Right renal pelvis (tissue), 4 donors: ENCODE results near the gene CD59. TPM values are rescaled to one million over a fixed set of nuclear protein-coding genes. Genes with fewer than 3 reads are reported as not detected.

ENCODE experiments used
- DNase-seq, 4 donors: peaks; one replicate each; pipeline ENCODE4 v3.0.0-alpha.2; 2013; ENCODE audit warnings: low read depth in 4 of 4, low spot score in 3 of 4, missing footprints in 1 of 4
- polyA plus RNA-seq, 4 donors: library from polyadenylated mRNA; unstranded; fragments of 120-200 nt; gene quantifications; one replicate each; pipeline ENCODE4 v1.2.1, GENCODE V29; 2013; ENCODE audit not compliant: insufficient read length in 4 of 4

The CD59 gene, protein sequence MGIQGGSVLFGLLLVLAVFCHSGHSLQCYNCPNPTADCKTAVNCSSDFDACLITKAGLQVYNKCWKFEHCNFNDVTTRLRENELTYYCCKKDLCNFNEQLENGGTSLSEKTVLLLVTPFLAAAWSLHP
- 100 to 1,000 TPM; 254 to 300 (median 267) TPM for polyA plus RNA-seq

DNA sequence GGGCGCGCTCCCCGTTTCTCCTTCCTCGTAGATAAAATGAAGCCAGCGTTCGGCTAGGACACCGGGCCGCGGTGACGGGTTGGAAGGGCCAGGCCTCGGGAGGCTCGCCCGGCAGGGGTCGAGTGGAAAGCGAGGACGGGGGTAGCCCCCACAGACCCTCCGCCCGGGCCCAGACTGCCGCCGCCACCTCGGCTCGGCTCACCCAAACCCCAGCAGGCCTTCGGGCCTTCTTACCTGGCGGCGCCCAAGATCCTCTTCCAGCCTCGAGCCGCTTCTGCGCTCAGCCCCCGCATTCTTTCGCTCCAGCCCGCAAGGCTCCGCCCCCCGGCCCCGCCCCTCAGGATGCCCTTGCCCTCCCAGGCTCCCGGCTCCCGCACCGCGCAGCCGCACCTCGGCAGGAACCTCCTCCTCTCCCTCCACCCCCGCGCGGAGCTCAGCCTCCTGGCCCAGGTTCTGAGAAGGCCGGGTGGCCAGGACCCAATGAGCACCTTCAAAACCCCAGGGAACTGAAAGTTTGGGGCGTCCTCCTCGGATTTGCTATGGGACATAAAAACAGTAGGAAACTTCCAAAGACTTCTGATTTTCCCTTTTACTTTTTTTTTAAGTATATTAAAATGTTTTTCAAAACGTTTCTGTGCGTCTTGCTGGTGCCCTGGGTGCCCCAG, at the start of gene CD59:
Gene CD59 (minus strand): TSS at position 276 of the 665 bp plus-strand sequence. CDS start 13,978 bp downstream, outside the sequence.
- DNase-seq: peak; percentile 83 to 86 (median 85)

DNA sequence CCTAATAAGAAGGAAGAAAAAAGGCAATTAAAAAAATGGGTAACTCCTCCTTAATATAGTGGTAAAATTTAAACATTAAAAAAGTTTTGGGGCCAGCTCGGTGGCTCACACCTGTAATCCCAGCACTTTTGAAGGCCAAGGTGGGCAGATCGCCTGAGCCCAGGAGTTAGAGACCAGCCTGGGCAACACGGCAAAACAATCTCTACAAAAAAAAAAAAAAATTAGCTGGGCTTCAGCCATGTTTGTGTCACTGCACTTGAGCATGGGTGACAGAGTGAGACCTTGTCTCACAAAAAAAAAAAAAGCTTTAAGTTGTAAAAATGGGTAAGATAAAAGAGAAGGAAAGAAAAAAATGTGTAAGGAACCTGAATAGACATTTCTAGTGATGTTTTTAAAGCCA, 49.4 kb upstream of the CD59 start:
- DNase-seq: no peak

DNA sequence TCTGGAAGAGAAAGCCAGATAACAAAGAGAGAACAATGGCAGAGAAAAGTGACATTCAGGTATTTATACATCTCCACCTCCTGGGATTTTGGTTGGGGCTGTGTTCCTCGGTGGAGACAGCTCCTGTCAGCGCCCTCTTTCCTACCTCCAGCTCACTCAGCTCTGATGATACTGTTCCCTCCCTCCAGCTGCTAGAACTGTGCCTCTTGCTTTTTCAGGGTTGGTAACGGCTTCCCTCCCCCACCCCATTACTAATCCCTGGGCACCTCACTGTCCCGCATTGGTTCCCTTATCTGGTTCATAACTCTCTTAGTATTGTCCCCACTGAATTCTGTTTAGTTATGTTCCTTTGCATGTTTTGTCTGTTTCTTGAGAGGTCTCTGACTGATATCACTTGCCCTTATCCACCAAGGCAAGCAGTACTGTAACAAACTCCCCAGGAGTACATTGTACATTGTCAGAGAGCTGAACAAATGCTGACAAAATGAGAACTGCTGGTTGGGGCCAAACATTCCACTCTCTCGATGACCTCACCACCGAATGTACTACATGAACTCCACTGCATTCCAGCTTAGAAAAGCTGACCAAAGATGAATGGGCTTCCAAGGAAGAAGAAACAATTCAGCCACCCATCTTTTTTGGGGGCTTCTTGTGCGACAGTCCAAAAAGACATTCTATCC, 43.8 kb upstream of the CD59 start:
- DNase-seq: no peak

DNA sequence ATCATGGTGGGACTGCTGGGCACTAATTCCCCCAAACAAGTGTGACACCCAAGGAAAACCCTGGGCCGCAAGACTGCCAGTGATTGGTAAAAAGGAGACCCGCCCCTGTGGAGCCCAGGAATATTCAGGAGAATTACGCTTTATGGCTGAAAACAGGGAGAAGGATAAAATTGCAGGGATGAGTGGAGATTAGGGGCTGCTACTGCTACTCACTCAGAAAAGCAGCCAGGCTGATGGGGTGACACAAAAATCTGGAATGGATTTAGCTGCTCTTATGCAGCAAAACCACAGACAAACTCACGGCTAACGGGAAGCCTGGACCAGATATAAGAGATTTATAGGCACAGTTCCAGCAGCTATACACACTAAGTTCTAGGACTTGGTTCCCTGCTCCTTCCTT, 42.5 kb upstream of the CD59 start:
- DNase-seq: no peak

DNA sequence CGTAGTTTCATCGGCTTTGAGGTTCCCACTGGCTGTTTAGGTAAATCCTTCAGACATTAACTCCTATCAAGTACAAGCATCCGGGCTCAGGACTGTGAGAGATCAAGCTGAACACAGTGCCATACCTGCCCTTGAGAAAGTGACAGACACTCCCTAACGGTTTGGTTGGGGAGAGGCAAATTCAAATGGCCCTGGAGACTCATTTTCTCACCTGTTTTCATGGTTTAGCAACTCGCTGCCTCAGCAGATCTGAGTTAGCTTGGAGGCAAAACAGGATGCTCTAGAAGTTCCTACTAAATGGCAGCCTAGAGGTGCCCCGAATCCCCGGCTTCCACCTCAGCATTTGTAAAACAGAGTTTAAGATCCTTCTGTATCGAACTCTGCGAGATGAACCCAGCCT, 41.7 kb upstream of the CD59 start:
- DNase-seq: no peak

DNA sequence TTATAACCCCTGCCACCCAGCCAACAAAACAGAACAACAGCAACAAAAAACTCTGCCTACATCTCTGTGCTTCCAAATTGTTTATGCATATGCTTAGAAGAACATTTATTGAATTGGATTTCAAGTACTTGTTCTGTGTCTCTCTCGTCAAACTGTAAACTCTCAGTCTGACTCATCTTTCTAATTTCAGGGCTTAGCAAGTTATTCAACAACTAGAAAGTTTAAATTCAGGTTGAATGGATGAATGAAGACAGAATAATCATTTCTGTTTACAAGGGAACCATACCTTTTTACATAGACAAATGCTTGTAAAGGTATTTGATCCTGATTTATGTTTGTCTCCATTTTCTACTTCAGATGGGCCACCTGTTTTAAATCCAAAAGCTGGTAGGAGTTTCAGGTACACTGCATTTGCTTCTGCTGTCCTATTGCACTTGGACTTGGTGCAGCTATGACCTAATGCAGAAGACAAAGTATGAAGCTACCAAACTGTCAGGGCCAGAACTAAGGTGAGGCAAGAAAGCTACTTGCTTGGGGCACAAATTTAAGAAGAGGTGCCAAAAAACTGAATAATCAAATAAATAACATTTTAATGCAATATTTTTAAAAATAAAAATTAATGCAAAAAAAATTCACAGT, 39.7 kb upstream of the CD59 start:
- DNase-seq: no peak

DNA sequence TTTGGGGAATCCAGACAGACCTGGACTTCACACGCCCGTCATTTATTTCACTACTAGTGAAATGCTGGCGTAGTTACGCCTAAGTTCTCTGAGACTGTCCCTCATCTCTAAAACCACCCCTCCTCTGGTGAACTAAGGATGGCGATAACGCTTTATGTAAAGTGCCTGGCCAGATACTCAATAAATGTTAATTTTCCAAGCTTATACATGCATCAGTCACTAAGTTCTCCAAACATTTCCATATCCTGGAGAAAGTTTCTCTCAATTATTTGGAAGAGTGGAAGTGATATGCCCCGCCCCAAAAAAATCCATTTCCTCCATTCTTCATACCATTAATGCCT, 39.2 kb upstream of the CD59 start:
- no peak for DNase-seq

DNA sequence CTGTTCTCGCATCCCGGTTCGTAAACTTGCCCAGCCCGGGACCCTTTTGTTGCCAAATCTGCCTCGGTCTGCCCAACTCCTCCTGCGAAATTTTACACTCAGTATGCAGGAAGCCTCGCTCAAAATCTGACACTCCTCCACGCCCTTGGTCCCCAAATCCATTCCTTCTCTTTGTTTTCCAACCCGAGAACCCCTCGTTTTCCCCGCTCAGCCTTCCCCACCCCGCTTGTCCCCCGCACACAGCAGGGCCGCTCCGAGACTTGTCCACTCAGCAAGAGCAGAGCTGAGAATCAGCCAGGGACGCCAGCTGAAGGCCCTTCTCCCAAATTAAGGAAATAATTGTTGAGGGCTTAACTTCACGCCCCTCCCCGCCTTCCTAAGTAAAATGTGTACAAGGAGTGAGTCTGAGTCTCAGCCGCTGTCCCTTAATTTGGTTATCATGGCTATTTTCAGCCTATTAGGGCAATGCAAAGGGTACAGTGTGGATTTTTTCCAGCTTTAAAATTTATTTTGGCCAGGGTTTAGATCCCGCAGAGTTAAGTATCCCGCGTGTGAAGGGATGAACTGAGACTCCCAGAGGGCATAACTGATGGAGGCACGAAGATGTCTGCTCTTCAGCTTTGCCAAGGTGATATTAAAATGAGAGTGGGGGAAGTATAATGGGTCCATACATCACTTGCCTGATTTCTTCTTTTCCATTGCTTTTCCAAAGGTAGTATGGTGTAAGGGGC, 38.7 kb upstream of the CD59 start:
- DNase-seq: peak in 1 of 4 donors; percentile 23

DNA sequence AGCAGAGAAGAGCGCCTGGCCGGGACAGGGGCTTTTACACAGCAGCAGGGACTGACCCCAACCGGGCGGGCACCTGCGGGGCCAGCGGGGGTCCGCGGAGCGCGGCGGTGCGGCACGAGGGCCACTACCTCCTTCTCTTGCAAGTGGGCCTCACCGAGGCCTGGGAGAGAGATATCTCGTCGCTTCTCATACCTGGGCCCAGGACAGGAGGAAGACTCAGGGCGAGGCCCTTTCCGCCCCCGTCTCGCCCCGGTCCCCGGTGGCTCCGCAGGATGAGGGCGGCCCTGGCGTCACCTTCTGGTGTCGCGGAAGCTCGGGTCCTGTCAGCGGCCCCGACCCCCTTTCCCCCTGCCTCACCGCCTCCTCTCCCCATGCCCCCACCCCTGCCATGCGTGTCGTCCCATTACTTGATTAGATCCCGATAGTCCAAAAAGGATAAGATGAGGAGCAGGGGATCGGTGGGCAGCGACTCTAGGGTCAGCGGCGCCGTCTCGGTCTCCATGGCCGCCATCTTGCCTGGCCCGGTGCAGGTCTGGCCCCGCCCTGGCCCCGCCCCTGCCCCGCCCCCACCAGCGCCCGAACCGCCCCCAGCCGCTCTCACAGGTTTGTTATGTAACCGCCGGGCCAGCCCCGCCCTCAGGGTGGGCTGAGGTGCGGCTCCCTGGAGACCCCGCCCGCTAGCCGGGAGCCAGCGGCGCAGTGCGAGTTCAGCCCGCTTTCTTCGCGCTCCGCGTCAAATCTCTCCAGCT, 37.9 kb upstream of the CD59 start, which contains the start of gene FBXO3:
Gene FBXO3 (minus strand): TSS at position 534 of the 749 bp plus-strand sequence. CDS start 23 bp downstream, at position 511.
- peak; percentile 74 to 82 (median 78) for DNase-seq

DNA sequence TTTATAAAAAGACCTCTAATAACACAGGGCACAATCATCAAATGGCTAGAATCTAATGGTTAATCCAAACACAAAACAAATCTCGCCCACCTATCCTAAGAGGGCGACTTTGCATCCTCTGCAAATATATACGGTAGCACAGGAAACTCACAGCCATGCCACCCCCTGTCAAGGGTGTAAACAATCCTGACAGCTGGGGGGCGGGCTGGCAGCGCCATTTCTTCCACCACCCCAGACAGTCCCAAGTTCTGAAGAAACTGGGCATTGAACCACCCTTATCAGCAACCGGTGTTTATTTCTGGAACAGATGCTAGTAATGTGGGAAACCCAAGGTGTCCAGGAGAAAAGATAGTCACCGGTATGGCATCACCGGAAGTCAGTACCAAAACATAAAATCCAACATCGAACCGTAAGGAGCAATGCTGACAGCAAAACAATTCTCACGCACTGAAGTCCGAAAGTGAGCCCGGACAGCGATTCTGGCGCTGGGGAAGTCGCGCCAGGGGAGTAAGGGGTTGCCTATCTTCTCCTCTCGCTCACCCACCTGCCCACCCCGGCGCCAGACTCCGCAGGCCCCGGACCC, 37.3 kb upstream of the CD59 start:
- DNase-seq: peak in 1 of 4 donors; percentile 14

DNA sequence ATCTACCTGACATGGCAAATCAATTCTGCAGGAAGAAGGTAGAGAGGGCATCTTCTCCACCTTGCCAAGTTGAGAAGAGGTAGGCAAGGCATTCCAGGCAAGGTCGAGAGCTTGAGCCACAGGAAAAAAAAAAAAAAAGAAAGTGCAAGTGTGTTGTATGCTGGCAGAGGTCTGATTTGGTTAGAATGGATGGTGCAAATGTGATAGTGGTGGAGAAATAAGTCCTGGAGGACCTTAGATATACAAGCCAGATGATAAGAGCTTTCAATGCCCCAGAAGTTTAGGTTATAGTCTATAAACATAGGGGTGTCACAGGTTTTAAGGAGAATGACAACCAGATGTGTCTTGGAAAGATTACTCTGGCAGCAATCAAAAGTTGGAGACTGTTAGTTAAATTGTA, 36.6 kb upstream of the CD59 start:
- DNase-seq: no peak

DNA sequence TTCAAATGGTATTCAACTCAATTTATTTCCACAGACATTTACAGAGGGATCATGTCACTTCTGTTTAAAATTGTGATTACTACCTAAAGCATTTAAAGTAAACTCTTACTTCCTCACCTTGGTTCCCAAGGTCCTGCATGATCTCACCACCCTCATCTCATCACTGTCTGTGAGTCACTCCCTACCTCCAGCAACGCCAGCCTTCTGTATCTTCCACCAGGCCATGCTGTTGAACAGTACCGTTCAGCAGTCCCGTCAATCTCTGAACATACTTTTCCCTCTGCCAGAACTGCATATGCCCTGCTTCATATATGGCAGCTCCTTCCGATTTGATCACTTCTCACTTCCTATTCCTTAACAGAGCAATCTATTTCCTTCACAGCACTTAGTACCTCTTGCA, 36.1 kb upstream of the CD59 start:
- no peak for DNase-seq

DNA sequence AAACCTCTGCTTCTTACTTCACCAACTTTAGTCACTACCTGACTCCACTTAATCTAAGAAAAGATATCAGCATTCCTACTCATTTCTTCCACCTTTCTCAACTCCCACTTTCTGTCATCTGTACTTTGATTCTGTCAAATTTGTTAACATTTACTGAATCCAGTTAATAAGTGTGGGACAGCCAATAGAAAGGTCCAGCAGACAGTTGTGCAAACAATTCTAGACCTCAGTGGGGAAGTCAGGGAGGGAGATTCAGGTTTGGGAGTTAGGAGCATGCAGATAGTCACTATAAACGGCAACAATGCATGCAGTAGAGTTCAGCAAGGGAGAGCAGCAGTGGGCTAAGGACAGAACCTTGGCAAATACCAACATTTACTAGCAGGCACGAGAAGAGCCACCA, 34.0 kb upstream of the CD59 start:
- no peak for DNase-seq

DNA sequence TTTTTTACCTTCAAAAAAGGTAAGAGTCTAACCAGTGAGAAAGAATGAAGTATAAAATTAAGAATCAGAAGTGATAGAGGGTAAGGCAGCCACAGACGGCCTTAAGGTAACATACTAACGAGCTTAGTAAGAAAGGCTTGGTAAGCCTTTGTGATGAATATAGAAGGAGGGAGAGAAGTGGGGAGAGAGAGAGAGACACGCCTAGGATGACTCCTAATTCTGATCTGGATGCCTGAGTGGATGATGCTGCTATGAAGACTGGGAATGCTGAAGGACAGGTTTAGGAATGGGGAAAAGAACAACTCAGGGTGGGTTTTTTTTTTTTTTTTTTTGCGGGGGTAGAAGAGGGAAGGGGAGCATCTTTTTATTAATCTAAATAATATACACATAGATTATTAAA, 33.3 kb upstream of the CD59 start:
- no peak for DNase-seq

DNA sequence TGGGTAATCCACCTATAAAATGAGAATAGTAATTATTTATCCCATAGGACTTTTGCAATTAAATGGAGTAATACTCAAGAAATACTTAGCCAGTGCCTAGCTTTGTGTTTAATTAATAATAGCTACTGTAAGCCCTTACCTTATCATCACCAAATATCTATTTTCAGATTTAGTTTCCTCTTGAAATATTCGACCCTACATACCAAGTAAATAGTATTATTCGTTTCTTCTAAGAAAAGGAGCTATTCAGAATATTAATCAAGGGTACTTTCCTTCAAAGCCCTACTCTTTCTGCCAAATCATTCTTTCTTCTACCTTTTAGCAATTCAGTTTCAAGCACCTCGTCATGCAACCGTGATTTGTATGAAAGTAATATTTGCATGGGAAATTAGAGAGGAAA, 31.4 kb upstream of the CD59 start:
- no peak for DNase-seq

DNA sequence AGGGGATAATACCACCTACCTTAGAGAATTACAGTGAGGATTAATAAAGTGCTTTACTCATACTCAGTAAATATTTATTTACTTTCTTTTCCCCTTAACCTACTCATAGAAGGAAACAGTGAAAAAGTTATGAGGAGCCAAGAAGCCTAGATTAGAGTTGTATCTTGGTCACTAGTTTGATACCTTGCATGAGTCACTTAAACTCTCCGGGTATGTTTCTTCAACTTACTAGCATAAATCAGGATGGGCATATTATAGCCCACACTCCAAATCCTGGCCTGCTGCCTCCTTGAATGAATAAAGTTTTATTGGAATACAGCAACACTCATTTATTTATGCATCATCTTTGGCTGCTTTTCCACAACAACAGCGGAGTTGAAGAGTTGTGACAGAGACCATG, 29.9 kb upstream of the CD59 start:
- no peak for DNase-seq

DNA sequence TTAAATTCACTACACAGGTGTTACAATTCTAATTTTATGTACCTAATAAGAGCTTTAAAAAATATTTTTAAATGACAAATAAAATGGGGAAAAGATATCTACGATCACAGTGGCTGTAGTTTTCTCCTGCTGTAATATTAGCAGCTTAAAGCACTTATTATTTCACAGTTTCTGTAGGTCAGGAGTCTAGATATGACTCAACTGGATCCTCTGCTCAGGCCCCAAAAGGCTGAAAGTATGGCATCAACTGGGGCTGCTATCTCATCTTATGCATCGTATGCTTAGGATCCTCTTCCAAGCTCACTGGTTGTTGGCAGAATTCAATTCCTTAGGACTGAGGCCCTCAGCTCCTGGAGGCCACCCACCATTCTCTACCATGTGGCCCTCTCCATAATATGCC, 25.2 kb upstream of the CD59 start:
- no peak for DNase-seq

DNA sequence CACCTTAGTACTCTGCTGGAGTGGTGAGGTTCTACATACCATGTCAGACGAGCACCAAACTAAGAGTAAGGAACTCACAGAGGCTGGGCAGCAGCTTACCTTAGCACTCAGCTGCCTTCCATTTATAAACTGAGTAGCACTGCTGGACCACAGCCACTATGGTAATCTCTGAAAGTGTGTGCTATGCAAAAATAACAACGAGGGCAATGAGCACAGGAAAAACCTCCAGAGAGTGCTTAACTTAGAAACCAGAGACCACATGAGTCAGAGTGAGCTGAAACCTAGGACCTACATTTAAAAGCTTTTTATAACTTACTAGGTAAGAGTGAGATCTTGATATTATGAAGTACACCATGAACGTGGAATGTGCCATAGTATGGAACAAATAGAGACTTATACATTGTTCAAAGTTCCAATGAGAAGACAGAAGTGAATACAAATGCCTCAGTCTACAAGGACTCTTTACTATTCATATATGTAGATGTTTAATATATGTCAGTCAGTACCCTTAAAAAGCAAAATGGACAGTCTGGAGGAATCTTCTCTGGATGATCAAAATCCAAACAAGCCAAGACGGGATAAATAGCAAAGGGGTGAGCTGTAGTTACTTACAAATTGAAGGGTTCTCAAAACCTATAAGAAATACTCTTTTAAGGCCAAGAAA, 17.2 kb upstream of the CD59 start:
- DNase-seq: no peak

DNA sequence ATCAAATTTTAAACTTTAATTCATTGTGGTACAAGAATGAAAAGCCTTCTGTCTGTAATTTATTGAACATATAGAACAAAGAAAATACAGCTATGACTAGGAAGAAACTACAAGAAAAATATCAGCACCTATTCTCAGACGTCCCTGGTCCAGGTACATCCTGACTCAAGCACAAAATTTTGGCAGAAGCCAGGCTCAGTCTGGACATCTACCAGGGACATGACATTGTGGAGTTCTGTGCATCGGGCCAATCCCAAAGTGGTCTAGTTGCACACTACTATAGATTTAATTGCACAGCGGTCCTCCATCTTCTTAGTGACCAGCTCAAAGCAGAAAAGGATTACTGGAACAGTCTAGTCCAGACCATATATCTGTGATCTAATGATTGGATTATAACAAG, 15.7 kb upstream of the CD59 start:
- DNase-seq: no peak
